Smooth muscle cell (in vitro differentiated cells): ENCODE measurements around the gene IKBKE. TPM values are rescaled to one million over a fixed set of nuclear protein-coding genes. Genes with fewer than 3 reads are reported as not detected.

Source experiments
- DNase-seq: peaks from one replicate; lab custom pipeline; 2025; ENCODE audit not compliant: unreplicated experiment; lab: John Stamatoyannopoulos, UW
- H2AFZ ChIP-seq: fragments of 200-600 bp; sonication (generic); 2 replicates; pipeline ENCODE4 v1.6.0; 2016; ENCODE audit warnings: antibody characterized with exemption, low read depth, mild to moderate bottlenecking
- H3F3A ChIP-seq: fragments of 200-600 bp; sonication (generic); 2 replicates; pipeline ENCODE4 v1.6.0; 2017; ENCODE audit warnings: antibody characterized with exemption, low read depth
- H3K27ac ChIP-seq: fragments of 200-600 bp; sonication (generic); 2 replicates; pipeline ENCODE4 v1.5.1; 2016; ENCODE audit warnings: low read depth, mild to moderate bottlenecking
- H3K27me3 ChIP-seq: fragments of 200-600 bp; sonication (generic); 2 replicates; pipeline ENCODE4 v1.6.1; 2016; ENCODE audit warnings: low read depth, mild to moderate bottlenecking
- H3K36me3 ChIP-seq: fragments of 200-600 bp; sonication (generic); 2 replicates; pipeline ENCODE4 v1.5.1; 2016; ENCODE audit warnings: low read depth
- H3K4me1 ChIP-seq: fragments of 200-600 bp; sonication (generic); 2 replicates; pipeline ENCODE4 v1.5.1; 2016; ENCODE audit warnings: low read depth
- H3K4me2 ChIP-seq: fragments of 200-600 bp; sonication (generic); 2 replicates; pipeline ENCODE4 v1.6.0; 2016; ENCODE audit warnings: mild to moderate bottlenecking
- H3K4me3 ChIP-seq: fragments of 200-600 bp; sonication (generic); 2 replicates; pipeline ENCODE4 v1.5.1; 2016; ENCODE audit warnings: mild to moderate bottlenecking
- H3K79me2 ChIP-seq: fragments of 200-600 bp; sonication (generic); 2 replicates; pipeline ENCODE4 v1.6.0; 2016; ENCODE audit warnings: low read depth, mild to moderate bottlenecking
- H3K9ac ChIP-seq: fragments of 200-600 bp; sonication (generic); 2 replicates; pipeline ENCODE4 v1.6.0; 2016; ENCODE audit warnings: low read depth
- H3K9me3 ChIP-seq: fragments of 200-600 bp; sonication (generic); replicated peaks from 2 replicates; pipeline ENCODE4 v1.5.1; 2016; ENCODE audit warnings: low read depth
- H4K20me1 ChIP-seq: fragments of 200-600 bp; sonication (generic); 2 replicates; pipeline ENCODE4 v1.6.0; 2016; ENCODE audit warnings: low read depth
- WGBS: methylation state at CpG from one replicate; pipeline ENCODE4 v1.1.7; 2016; ENCODE audit warnings: low lambda C conversion rate; 5-methylcytosine and 5-hydroxymethylcytosine counted together
- polyA plus RNA-seq: library from polyadenylated mRNA; unstranded; fragments of >200 nt; fragmentation: Nextera tagmentation; extraction: Ambion mirVana; gene quantifications from 2 replicates; pipeline ENCODE4 v1.2.1, GENCODE V29; 2016
- total RNA-seq: library from RNA; depleted of rRNA; stranded (reverse); fragments of >200 nt; gene quantifications from 2 replicates; pipeline ENCODE4 v1.2.3, GENCODE V29; 2014
- TF ChIP-seq, protein P1 (sequence below): fragments of 200-600 bp; sonication (generic); IDR thresholded peaks from 2 replicates; pipeline ENCODE4 v1.5.1; 2017; ENCODE audit warnings: borderline replicate concordance, mild to moderate bottlenecking, antibody characterized with exemption; ENCODE audit not compliant: insufficient read depth, poor library complexity, severe bottlenecking

The IKBKE gene
- total and polyA plus RNA-seq, 2 experiments from 2014 or later = 4.0 to 9.7 TPM

DNA sequence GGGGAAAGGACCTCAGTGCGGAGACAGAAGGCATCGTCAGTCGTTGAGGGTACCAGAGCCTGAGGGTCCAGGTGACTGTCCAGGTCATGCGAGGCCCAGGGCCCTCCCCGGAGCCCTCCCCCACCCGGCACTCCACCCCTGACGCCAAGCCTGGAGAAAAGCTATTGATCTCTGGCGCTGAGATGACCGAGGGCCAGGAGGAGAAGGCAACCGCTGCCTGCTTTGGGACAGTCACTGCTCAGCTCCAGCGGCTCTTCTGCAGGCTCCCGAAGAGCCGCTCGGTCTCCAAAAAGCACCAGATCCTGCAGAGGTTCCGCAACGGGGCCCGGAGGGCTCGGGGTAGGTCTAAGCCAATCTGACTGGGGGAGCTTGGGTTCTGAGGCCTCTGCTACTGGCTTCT is 47.9 kb downstream of the IKBKE start:
- Histone ChIP-seq H3K4me3 (no peak overlapping the region), H3K36me3 (no peaks in the 10 kb centered on the region), H3F3A (no peaks in the 10 kb centered on the region), H3K4me1 (peaks cover 12% of the 10 kb centered on the region), H2AFZ (no peak overlapping the region), H3K27me3 (no peaks in the 10 kb centered on the region), H3K9me3 (no peaks in the 10 kb centered on the region), H3K4me2 (no peak overlapping the region), H3K27ac (no peak overlapping the region), H3K9ac (no peak overlapping the region), H4K20me1 (no peaks in the 10 kb centered on the region), H3K79me2 (no peaks in the 10 kb centered on the region)
- TF ChIP-seq, protein P1, sequence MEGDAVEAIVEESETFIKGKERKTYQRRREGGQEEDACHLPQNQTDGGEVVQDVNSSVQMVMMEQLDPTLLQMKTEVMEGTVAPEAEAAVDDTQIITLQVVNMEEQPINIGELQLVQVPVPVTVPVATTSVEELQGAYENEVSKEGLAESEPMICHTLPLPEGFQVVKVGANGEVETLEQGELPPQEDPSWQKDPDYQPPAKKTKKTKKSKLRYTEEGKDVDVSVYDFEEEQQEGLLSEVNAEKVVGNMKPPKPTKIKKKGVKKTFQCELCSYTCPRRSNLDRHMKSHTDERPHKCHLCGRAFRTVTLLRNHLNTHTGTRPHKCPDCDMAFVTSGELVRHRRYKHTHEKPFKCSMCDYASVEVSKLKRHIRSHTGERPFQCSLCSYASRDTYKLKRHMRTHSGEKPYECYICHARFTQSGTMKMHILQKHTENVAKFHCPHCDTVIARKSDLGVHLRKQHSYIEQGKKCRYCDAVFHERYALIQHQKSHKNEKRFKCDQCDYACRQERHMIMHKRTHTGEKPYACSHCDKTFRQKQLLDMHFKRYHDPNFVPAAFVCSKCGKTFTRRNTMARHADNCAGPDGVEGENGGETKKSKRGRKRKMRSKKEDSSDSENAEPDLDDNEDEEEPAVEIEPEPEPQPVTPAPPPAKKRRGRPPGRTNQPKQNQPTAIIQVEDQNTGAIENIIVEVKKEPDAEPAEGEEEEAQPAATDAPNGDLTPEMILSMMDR = no peak
- WGBS = 85% methylated on average over 17 of the region's 18 CpGs
- no peak for DNase-seq

GRCh38 chr1:206518743-206519142 is 48.5 kb downstream of the IKBKE start:
- no peaks in the 10 kb centered on the region for H3K27me3 ChIP-seq
- H2AFZ ChIP-seq = no peak overlapping the region
- no peaks in the 10 kb centered on the region for H4K20me1 ChIP-seq
- no peaks in the 10 kb centered on the region for H3K9me3 ChIP-seq
- H3K4me2 ChIP-seq = no peak overlapping the region
- no peaks in the 10 kb centered on the region for H3K36me3 ChIP-seq
- no peak overlapping the region for H3K27ac ChIP-seq
- no peak overlapping the region for H3K4me3 ChIP-seq
- H3K79me2 ChIP-seq = no peaks in the 10 kb centered on the region
- 86% methylated on average over 6 of the region's 6 CpGs for WGBS
- H3K9ac ChIP-seq = no peak overlapping the region
- H3F3A ChIP-seq = no peaks in the 10 kb centered on the region
- TF ChIP-seq, protein P1 = no peak
- DNase-seq = no peak
- peaks cover 12% of the 10 kb centered on the region for H3K4me1 ChIP-seq

DNA sequence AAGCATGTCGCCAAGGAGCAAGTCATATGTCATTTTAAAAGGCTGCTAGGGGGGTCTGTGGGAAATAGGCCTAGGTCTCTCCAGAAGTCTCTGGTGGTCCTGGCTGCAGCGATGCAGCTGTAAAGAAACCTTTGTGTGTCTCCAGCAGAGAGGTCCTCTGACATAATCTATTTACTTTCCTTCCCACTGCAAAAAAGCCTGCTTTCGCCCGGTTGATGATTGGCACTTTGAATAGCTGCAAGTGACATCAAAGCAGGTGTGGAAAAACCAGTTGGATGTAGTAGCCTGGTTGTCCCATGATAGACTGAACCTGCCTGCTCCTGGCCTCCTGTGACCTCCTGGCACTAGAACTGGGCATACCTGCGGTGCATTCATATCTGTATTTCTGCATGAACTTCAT is 50.9 kb downstream of the IKBKE start:
- no peak for DNase-seq
- WGBS = 65% methylated on average over 5 of the region's 5 CpGs

More for the DNA sequence above, 50.9 kb downstream of the IKBKE start:
- Histone ChIP-seq H3K9ac (no peak overlapping the region), H3K27me3 (no peaks in the 10 kb centered on the region), H4K20me1 (no peaks in the 10 kb centered on the region), H3K36me3 (no peaks in the 10 kb centered on the region), H3K9me3 (no peaks in the 10 kb centered on the region), H3K4me1 (peaks cover 12% of the 10 kb centered on the region), H3K4me3 (no peak overlapping the region), H3K79me2 (no peaks in the 10 kb centered on the region), H3F3A (no peaks in the 10 kb centered on the region), H3K27ac (no peak overlapping the region), H3K4me2 (no peak overlapping the region), H2AFZ (no peak overlapping the region)
- TF ChIP-seq, protein P1 = no peak
